ENCODE data around the gene RAPH1.

DNA sequence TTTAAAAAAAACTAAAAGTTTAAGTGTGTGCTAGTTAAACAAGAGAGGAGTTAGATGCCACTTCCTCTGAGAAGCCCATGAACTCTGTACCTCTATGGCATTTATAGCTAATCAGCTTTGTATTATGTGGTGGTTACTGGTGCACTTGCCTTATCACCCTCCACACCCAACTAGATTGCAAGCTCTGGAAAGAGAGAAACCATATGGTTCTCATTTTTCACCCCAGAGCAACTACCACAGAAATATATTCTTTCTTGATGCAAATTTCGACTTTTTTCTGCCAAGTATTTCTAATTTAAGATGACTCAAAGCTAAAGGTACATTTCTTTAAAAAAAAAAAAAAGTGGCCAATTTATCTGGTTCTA lies 24.2 kb downstream of the RAPH1 start:
- TF ChIP-seq, protein P1, sequence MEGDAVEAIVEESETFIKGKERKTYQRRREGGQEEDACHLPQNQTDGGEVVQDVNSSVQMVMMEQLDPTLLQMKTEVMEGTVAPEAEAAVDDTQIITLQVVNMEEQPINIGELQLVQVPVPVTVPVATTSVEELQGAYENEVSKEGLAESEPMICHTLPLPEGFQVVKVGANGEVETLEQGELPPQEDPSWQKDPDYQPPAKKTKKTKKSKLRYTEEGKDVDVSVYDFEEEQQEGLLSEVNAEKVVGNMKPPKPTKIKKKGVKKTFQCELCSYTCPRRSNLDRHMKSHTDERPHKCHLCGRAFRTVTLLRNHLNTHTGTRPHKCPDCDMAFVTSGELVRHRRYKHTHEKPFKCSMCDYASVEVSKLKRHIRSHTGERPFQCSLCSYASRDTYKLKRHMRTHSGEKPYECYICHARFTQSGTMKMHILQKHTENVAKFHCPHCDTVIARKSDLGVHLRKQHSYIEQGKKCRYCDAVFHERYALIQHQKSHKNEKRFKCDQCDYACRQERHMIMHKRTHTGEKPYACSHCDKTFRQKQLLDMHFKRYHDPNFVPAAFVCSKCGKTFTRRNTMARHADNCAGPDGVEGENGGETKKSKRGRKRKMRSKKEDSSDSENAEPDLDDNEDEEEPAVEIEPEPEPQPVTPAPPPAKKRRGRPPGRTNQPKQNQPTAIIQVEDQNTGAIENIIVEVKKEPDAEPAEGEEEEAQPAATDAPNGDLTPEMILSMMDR (conservative IDR thresholded peaks at IDR 0.05): no peak
- no peak for TF ChIP-seq ZFX (IDR thresholded peaks at IDR 0.05)

Data from C4-2B (cell line).